DMS79 (cell line): ENCODE data around the gene SMARCA2.
A peak's percentile ranks its signal among the peaks of the same experiment; 100 is the strongest.

Experiments
- DNase-seq: peaks from one replicate; lab custom pipeline; 2025; lab: John Stamatoyannopoulos, UW

Gene SMARCA2

GRCh38 chr9:2087500-2088313 is 72.6 kb downstream of the SMARCA2 start:
- DNase-seq, result no peak

- DNase-seq, result peak; percentile 41
These were observed 78.9 kb downstream of the SMARCA2 start for GRCh38 chr9:2093920-2094597.

DNA sequence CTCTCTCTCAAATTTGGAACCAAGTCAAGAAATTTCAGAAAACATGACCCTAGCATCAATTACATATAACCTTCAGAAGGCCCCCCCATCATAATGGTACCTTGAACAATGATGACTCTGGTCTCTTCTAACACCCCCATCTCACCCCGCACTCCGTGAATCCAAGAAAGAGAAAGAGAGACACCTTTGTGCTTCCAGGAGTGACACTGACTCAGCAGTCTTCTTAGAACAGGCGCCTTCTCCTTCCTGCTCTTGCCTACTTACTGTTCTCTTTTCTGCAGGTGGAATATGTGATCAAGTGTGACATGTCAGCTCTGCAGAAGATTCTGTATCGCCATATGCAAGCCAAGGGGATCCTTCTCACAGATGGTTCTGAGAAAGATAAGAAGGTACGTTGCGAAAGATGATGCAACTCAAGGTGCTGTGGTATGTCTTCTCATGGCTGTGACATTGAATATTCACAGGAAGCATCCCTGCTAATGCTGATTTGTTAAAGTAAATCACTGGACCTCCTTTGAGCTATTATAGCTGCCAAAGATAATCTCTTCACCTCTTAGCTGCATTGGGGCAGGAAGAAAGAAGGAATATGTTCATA is 81.3 kb downstream of the SMARCA2 start:
- DNase-seq, result no peak

DNA sequence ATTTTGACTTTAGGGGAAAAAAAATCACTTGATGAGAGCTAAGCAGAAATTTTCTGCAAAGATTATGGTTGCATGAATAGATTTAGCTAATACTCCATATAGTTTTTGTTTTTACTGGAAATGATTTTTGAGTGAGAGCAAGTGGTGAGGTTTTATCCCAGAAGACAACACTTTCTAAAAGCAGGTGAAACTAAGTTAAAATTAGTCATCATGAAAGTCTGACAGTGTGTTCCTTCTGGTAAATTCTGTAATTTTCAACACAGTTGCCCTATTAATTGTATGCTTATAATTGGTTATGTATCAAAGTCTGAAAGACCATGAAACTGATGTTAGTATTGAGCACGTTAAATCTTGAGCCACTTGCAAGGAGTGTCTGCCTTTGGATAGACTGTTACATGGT is 91.5 kb downstream of the SMARCA2 start:
- DNase-seq, result no peak

- no peak for DNase-seq
These were observed 92.8 kb downstream of the SMARCA2 start for GRCh38 chr9:2107906-2108451.

- no peak for DNase-seq
These were observed 94.0 kb downstream of the SMARCA2 start for GRCh38 chr9:2109069-2109650.

GRCh38 chr9:2110036-2110435 is 94.9 kb downstream of the SMARCA2 start:
- no peak for DNase-seq

DNA sequence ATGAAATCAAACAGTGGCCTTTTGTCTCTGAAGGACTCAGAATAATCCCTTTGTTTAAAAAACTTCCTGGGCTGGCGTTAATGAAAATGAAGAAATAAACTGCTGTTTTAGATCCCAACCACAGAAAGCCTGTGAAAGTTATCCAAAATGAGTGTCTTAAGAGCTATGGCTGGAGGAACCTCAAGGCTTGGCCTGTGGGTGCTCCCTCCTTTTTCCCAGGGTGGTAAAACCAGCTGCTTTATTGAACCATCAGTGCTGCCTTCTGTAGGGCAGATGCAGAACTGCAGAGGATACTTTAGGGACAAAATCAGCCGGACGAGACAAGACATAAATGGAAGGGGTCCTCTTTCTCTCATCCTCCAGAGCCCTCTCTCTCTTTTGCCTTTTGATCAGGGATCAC is 100.9 kb downstream of the SMARCA2 start:
- no peak for DNase-seq

- no peak for DNase-seq
These were observed 102.4 kb downstream of the SMARCA2 start for GRCh38 chr9:2117527-2117926.

- DNase-seq, result no peak
These were observed 104.4 kb downstream of the SMARCA2 start for GRCh38 chr9:2119566-2119965.

GRCh38 chr9:2120926-2121689 is 106.0 kb downstream of the SMARCA2 start:
- DNase-seq, result no peak

DNA sequence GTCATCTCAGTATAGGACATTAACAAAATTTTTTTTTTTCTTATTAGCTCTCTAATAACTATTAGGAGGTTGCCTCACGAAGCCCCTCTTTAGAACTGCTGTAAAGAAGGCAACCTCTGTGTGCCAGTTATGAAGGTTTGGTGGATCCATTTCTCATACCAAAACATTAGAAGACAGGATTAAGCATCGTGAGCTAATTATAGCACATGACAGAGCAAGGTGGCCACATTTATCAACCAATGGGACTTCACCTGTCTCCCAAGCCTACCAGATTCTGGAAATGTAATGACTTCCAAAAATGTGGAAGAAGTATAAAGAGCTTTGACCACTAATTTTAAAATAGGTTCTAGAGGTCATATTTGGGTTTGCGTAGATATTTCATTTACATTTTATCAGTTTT is 107.2 kb downstream of the SMARCA2 start:
- no peak for DNase-seq

DNA sequence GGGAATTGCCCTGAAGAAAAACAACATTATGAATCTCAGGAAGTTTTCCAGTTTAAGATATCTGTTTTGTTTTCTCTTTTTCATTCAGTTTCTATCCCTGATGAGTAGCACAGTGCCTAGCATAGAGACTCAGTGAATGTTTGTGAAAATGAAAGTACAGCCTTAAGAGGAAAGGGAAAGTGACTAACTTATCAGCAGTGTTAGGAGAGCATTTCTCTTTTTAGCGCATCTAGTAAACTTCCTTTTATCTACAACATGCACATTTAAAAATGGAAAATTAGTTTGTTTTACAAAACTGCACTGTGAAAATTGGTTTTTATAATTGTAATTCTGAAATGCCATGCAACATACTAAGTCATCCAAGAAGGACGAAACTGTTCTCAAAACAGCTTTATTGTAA is 110.8 kb downstream of the SMARCA2 start:
- DNase-seq, result no peak

DNA sequence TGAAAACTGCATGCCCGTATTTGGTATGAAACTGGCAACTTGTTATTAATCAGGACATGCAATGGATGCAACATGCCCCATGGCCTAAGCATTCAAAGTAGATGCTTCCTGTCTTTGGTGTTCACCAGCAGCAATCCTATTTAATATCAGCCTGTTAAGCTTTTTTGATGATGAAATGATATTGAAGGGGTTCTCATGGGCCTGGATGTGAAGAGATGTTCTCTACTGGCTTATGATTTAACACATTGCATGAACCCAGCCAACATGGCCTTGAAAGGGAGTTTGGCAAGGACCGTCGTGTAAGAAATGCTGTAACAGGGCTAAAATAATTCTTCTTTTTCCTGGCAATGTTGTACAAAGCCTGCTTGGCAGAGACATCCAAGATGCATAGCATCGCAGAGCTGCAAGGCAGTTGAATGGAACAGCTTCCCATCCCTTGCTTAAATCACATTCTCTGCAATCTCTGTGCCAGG is 111.2 kb downstream of the SMARCA2 start:
- no peak for DNase-seq

GRCh38 chr9:2127486-2127885 is 112.3 kb downstream of the SMARCA2 start:
- no peak for DNase-seq

DNA sequence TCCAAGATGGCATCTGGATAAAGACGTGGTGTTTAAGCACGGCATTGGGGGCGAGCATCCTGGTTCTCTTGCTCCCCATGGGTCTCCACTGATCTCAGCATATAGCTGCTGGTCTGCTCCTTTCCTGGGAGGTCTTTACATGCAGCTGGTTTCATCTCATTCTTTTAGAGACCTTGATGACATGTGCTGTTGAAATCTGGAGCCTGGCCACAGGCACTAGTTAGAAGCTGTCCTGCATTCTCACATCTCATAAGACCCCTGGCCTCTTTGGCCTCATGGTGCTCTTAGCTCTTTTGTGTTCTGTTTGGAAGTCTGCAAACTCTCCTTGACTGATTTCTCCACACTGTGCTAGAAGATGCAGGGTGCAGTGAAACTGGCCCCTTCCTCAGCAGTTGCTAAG is 113.0 kb downstream of the SMARCA2 start:
- DNase-seq, result no peak

DNA sequence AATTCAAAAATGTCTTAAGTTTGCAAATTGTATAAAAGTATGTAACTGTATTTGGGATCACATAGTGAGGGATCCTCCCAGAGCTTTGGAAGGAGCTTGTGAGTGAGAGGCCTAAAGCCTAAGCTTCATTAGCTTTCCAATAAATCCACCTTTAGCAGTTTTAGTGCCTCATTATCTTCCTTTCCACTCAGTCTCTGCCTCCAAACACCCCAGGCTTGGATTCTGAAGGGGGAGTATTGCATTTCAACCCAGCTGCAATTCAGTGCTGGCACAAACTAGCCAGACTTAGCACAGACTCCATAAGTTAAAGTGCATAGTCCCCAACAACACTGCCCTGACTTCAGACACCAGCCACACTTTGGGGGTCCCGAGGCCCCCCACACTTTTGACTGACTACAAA is 113.5 kb downstream of the SMARCA2 start:
- DNase-seq, result no peak

DNA sequence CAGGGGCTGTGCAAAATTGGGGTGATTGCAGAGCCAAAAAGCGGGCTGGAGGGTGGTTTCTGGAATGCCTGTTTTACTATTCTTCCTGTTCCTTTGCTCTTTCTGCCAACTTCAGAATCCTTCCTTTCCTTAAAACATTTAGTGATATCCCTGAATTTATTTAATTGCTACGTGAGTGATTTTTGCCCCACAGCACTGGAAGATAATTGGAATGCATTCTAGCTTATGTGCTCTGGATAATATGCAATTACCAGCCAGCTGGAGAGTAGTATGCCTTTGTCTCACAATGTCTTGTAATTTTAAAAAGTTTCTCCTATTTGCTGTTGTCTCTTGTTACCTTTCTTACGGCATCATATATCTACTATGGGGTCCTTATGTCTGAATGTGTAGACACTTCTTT is 115.8 kb downstream of the SMARCA2 start:
- DNase-seq, result no peak

DNA sequence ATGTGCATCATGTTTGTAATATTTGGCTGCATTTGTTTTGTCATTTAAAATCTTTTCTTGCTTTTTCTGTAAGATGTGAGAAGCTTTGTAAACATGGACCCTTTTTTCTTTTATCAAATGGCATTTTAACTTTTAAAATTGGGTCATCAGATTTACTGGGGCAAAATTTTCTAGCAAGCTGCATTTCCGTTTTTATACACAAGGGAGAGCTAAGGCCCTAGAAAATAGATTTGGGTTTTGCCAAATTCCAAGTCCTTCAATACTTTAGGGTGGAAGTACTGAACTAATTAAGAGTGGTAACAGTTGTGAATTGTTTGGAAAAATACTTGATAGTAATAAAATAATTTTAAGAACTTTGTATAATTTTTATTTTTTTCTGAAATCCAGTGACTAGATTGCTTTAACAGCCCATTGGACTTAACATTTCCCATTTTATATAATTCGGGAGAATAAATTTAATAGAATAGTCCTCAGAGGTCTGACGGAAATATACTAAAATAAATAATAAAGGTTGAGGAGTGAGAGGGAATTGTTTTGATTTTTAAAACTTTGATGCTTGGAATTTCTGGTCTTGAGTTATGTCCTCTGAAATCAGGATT is 117.4 kb downstream of the SMARCA2 start:
- DNase-seq, result no peak

DNA sequence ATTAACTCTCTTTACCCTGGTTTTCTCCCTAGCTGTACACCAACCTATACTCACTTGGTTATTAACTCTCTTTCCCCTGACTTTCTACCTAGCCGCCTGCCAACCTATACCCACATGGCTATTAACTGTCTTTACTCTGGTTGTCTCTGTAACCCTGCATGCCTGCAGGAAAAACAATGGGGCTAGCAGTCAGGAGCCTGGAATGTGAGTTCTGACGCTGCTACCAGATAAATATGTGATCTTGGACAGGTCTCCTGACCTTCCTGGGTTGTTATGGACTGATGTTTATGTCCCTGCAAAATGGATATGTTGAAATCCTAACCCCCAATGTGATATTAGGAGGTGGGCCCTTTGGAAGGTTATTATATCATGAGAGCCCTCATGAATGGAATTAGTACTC is 119.2 kb downstream of the SMARCA2 start:
- no peak for DNase-seq

GRCh38 chr9:2138646-2139045 is 123.5 kb downstream of the SMARCA2 start:
- DNase-seq, result no peak
